Measurements from ENCODE around the gene TEX44.

DNA sequence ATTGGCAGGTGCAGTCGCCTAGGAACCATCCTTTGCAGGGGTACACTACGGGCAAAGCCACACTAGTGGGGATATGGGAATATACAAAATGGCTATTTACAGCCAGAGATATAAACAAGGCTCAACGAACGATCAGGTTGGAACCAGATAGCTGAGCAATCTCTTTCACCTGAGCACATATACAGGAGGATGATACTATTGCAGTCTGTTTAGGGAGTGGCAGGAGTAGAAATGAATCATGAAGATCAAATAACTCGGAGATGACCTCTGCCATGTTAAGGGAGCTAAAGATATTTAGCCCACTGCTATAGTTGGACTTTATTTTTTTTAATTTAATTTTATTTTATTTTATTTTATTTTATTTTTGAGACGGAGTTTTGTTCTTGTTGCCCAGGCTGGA is 33.8 kb downstream of the TEX44 start:
- no peak for TF ChIP-seq CTCF (IDR thresholded peaks at IDR 0.05)
- TF ChIP-seq POLR2AphosphoS5 (IDR thresholded peaks at IDR 0.05): no peak
